ENCODE results near the gene ETS1. TPM values are rescaled to one million over a fixed set of nuclear protein-coding genes. Genes with fewer than 3 reads are reported as not detected.

ETS1 gene
- total and polyA plus RNA-seq, 12 donors: 9.6 to 61.7 (median 43.1) TPM

- no peaks in the 10 kb centered on the region for H3K27me3 ChIP-seq
- H3K4me3 ChIP-seq: no peak overlapping the region
- WGBS, 4 donors: 82 to 93% (median 87%) methylated on average over 4 of the region's 4 CpGs
- TF ChIP-seq POLR2A (IDR thresholded peaks at IDR 0.05): no peak
- TF ChIP-seq, protein P1, sequence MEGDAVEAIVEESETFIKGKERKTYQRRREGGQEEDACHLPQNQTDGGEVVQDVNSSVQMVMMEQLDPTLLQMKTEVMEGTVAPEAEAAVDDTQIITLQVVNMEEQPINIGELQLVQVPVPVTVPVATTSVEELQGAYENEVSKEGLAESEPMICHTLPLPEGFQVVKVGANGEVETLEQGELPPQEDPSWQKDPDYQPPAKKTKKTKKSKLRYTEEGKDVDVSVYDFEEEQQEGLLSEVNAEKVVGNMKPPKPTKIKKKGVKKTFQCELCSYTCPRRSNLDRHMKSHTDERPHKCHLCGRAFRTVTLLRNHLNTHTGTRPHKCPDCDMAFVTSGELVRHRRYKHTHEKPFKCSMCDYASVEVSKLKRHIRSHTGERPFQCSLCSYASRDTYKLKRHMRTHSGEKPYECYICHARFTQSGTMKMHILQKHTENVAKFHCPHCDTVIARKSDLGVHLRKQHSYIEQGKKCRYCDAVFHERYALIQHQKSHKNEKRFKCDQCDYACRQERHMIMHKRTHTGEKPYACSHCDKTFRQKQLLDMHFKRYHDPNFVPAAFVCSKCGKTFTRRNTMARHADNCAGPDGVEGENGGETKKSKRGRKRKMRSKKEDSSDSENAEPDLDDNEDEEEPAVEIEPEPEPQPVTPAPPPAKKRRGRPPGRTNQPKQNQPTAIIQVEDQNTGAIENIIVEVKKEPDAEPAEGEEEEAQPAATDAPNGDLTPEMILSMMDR (IDR thresholded peaks at IDR 0.05): no peak
- peaks cover 0 to 3% of the 10 kb centered on the region in 2 donors for H3K4me1 ChIP-seq (replicated peaks in 1 of 2)
- intact Hi-C loops (cut with DNase I): no loop called here
- no peak for DNase-seq
- H3K9me3 ChIP-seq (replicated peaks in 1 of 3): no peaks in the 10 kb centered on the region
- H3K36me3 ChIP-seq (replicated peaks in 1 of 2): no peaks in the 10 kb centered on the region
- H3K27ac ChIP-seq: no peak overlapping the region
Observed at GRCh38 chr11:128434411-128434810, 152.9 kb downstream of the ETS1 start.

DNA sequence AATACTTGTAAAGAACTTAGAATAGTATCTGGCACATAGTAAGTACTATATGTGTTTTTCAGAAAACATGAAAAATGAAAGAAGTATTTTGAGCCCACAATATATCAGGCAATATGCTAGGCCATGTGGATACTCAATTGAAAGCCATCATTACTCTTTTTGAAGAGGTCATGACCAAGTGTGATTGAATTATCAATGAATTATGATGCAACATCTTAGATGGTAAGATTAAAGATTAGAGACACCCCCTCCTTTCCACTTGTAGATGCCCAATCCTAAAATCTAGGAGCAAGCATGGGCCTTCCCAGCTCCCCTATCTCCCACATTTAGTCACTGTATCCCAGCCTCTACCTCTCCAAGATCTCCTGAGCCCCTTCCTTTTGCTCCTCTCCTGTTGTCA, 154.4 kb downstream of the ETS1 start:
- no peaks in the 10 kb centered on the region for H3K27me3 ChIP-seq
- no peak for DNase-seq
- H3K4me3 ChIP-seq: no peak overlapping the region
- no peaks in the 10 kb centered on the region for H3K36me3 ChIP-seq (replicated peaks in 1 of 2)
- intact Hi-C loops (cut with DNase I): no loop called here
- H3K9me3 ChIP-seq (replicated peaks in 1 of 3): no peaks in the 10 kb centered on the region
- H3K27ac ChIP-seq: no peak overlapping the region
- TF ChIP-seq, protein P1 (IDR thresholded peaks at IDR 0.05): no peak
- TF ChIP-seq POLR2A (IDR thresholded peaks at IDR 0.05): no peak
- H3K4me1 ChIP-seq (replicated peaks in 1 of 2): peaks cover 0 to 3% of the 10 kb centered on the region in 2 donors

DNA sequence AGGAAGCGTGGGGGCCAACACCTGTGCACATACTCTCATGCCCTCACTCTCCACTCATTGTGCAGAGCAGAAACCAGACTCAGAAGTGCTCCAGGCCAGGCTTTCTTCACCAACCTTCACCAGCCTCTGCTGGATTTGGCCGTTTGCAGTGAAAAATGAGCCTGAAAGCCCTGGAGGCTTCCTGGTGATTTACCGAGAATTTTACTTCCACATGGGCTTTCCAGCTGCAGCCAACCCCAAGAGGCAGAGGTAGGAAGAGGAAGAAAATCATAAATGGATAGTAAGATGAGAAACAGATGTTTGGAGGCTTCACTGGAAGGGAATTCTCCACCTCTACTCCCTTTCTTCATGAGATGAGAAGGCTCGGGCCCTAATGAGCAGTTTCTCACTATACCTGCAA, 155.4 kb downstream of the ETS1 start:
- Histone ChIP-seq H3K36me3 (replicated peaks in 1 of 2) (no peaks in the 10 kb centered on the region), H3K9me3 (replicated peaks in 1 of 3) (no peaks in the 10 kb centered on the region), H3K27me3 (no peaks in the 10 kb centered on the region), H3K27ac (no peak overlapping the region), H3K4me1 (replicated peaks in 1 of 2) (no peaks in the 10 kb centered on the region), H3K4me3 (no peak overlapping the region)
- 77 to 82% (median 80%) methylated on average over 3 to 4 of the region's 4 CpGs for WGBS, 4 donors
- intact Hi-C loops (cut with DNase I): no loop called here
- no peak for DNase-seq
- TF ChIP-seq, protein P1 (IDR thresholded peaks at IDR 0.05): no peak
- no peak for TF ChIP-seq POLR2A (IDR thresholded peaks at IDR 0.05)

GRCh38 chr11:128428935-128429334, 158.4 kb downstream of the ETS1 start:
- intact Hi-C loops (cut with DNase I): no loop called here
- 63 to 74% (median 66%) methylated on average over 3 of the region's 3 CpGs for WGBS, 4 donors
- Histone ChIP-seq H3K4me3 (no peak overlapping the region), H3K27me3 (no peaks in the 10 kb centered on the region), H3K27ac (no peak overlapping the region), H3K4me1 (replicated peaks in 1 of 2) (peaks cover 0 to 4% of the 10 kb centered on the region in 2 donors), H3K9me3 (replicated peaks in 1 of 3) (no peaks in the 10 kb centered on the region), H3K36me3 (replicated peaks in 1 of 2) (no peaks in the 10 kb centered on the region)
- no peak for DNase-seq
- TF ChIP-seq, protein P1 (IDR thresholded peaks at IDR 0.05): no peak
- TF ChIP-seq POLR2A (IDR thresholded peaks at IDR 0.05): no peak

All from adrenal gland (tissue), 12 donors.